D721Med (cell line): ENCODE data around the gene CCDC17.

Experiments
- DNase-seq: peaks from one replicate; pipeline ENCODE4 v3.0.0; 2011; ENCODE audit warnings: low spot score; ENCODE audit not compliant: insufficient read length
- FAIRE-seq: peaks from 2 replicates; lab custom pipeline; 2011; peaks lifted over from hg19 to GRCh38; lab: Jason Lieb, UNC
- CTCF ChIP-seq: IDR thresholded peaks from 2 replicates; pipeline ENCODE4 v1.5.1; 2012; ENCODE audit warnings: mild to moderate bottlenecking, control low read depth; ENCODE audit not compliant: insufficient read depth; ENCODE audit errors: missing control alignments

The CCDC17 gene

DNA sequence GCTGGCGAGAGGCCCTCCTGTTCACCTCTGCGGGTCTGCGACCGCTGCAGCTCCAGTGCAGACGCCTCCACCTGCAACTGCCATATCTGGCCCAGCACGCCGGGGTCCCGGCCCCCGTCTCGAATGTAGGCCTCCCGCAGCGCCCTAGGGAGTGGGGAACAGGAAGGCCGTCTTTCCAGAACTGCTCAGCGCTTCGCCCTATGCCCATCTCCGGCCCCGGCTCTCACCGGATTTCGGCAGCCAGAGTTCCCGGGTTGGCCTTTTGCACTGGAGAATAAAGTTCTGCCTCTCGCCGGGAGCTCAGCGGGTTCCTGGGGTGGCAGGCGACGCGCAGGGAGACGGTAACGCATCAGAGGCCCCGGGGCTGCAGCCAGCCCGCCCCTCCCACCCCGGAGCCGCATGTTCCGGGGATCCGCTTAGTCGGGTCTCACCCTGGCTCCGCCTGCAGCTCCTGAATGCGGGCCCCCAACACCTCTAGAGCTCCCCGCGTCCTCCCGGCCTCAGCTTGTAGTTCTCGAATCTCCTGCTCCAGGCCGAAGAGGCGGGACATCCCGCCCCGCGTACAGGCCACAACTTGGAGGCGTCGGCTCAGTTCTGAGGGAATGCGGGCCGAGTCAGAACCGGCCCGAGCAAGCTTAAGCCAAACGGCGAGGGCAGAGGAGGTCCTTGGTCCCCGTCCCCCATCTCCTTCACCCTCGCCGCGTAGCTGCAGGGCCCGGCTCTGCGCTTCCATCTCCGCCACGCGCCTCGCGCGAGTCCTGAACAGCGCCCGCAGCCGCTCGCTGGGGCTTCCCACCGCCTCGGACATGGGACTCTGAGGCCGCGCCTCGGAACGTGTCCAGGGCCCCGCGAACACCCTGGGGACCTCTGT, 1.1 kb downstream of the CCDC17 start:
- no peak for FAIRE-seq
- no peak for DNase-seq
- TF ChIP-seq CTCF = no peak

- TF ChIP-seq CTCF = no peak
- no peak for DNase-seq
Observed at GRCh38 chr1:45621895-45622523, 1.8 kb downstream of the CCDC17 start.

GRCh38 chr1:45621501-45621836, 2.4 kb downstream of the CCDC17 start:
- DNase-seq (no peak), FAIRE-seq (no peak)
- TF ChIP-seq CTCF = no peak

More at GRCh38 chr1:45621895-45622523, 1.8 kb downstream of the CCDC17 start:
- no peak for FAIRE-seq

DNA sequence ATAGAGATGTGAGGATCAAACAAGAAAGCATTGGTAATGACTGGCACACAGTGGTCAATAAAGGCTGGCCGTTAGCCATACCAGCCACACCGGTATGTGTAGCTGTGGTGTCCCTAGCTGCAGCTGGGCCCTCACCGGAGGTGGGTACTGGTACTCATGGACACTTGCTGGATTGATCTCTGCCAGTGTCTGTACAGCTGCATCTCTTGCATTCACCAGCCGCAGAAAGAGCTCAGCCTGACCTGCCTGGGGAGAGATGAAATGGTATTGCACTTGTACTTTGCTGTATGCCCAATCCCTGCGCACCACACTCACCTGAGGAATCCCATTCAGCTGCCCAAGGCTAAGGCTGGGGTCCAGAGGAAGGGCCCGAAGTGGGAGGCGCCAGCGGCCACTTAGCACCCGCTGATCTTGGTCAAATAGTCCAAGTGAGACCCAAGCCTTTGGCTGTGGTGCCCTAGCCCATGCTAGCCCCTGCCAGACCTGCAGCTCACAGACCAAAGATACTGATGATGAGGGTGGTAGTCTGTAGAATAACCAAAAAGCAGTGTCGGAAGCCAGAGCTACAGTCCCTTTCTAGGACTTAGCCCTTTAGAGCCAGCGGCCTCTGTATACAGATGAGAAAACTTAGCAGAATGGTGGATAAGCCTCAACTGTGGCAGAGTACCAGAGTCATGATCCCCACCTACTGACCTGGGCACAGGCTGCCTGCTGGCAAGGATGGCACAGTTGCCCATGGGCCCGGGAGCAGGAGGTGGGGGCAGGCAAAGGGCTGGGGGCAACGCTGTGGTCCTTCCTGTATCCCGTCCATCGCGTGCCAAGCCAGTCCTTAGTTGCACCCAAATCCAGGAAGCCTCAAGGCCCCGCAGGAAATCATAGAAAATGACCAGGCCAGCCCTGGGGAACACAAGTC, 3.0 kb downstream of the CCDC17 start:
- DNase-seq (no peak), FAIRE-seq (no peak)
- TF ChIP-seq CTCF = no peak

GRCh38 chr1:45619149-45619921, 4.5 kb downstream of the CCDC17 start:
- no peak for TF ChIP-seq CTCF
- FAIRE-seq = no peak

DNA sequence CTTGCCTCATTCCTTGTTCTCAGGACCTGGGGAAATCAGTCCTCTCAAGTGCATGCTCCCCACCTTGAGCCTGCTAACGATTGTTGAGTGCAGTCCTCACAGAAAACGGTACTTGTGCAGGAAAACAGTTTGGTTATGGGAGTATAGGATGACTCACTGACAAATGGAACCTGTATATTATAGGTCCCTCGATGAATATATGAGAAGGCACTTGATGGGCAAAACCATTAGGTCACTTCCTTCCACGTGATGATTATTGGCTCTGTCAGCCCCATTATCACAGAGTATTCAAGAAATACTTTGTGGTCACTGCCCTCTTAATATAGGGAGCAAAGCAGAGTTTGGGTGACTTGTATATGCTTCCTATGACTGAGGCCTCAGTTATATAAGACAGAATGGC, 6.2 kb downstream of the CCDC17 start:
- TF ChIP-seq CTCF = no peak
- DNase-seq = no peak
- FAIRE-seq = no peak

More at GRCh38 chr1:45619149-45619921, 4.5 kb downstream of the CCDC17 start:
- DNase-seq = no peak
